ENCODE results near the gene TMEM98.
"Not testable (repeated sequence)": the region's sequence is repeated elsewhere in the genome, so short reads cannot be mapped to it uniquely, and the experiment has no call there.

TMEM98 gene

GRCh38 chr17:32987868-32988267, 59.9 kb downstream of the TMEM98 start:
- not testable (repeated sequence) for DNase-seq

GRCh38 chr17:32988481-32989101, 60.6 kb downstream of the TMEM98 start:
- DNase-seq = no peak

GRCh38 chr17:32992321-32993033, 64.5 kb downstream of the TMEM98 start:
- DNase-seq = no peak

GRCh38 chr17:32993977-32994376, 66.0 kb downstream of the TMEM98 start:
- DNase-seq = no peak

Data from activated CD4-positive, alpha-beta T cell treated with anti-CD3 and anti-CD28 coated beads for 4 hours (primary cell).